ENCODE measurements around the gene NDUFAF7.

GRCh38 chr2:37224063-37224462 is 7.4 kb upstream of the NDUFAF7 start:
- TF ChIP-seq CTCF (conservative IDR thresholded peaks at IDR 0.05 in 1 of 2, IDR thresholded peaks at IDR 0.05 in 1 of 2; ENCODE audit: extremely low read depth in 1 of 2, insufficient read depth in 1 of 2, low read depth in 1 of 2, low read length in 2 of 2) (no peak), EZH2 (IDR thresholded peaks at IDR 0.05; ENCODE audit: borderline replicate concordance, low read length) (no peak)

All from mammary epithelial cell (primary cell).